Retina (tissue), 1 donor: ENCODE measurements around the gene JSRP1.
"Not testable (repeated sequence)": the region's sequence is repeated elsewhere in the genome, so short reads cannot be mapped to it uniquely, and the experiment has no call there.

Experiments used
- DNase-seq: peaks from one replicate; pipeline ENCODE4 v3.0.0-alpha.2; 2016

JSRP1 gene

DNA sequence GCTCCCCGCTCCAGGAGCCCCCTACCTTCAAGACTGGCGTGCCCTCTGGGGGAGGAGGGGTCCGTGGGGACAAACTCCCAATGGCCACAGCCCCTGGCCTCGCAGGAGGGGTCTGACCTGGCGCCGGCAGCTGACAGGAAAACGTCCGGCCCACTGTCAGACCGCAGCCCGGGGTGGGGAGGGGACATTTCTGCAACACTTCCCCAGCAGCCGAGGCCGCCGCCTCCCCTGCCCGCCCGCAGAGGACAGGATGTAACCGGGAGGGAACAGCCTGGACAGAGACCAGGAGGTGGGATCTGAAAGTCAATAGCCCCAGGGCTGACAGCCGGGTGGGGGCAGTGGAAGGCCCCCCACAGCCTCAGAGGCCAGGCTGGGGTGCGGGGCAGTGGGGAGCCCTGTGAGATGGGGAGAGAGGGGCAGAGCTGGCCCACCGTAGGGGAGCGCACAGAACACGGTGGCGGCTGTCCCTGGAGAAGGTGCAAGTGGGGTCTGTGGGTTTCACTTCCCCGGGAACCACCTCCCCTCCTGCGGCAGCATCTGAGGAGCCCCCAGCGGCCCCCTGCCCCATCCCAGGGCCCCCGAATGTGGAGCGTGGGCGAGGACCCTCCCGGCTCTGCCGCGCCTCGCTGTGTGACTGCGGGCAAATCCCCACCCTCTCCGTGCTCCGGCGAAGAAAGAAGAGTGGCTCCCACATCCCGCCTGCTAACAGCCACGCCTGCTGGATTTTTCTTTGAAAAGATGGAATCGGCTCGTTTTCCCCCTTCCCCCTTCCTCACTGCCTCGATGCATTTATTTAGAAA lies 26.0 kb upstream of the JSRP1 start, which contains the start of gene PEAK3:
Gene PEAK3, minus strand, starts transcription at position 114 of the 800 bp plus-strand sequence. CDS start 1,244 bp downstream, outside the sequence.
- DNase-seq: peak; percentile 47

- DNase-seq: not testable (repeated sequence)
These were observed 25.2 kb upstream of the JSRP1 start for GRCh38 chr19:2281265-2282061.

DNA sequence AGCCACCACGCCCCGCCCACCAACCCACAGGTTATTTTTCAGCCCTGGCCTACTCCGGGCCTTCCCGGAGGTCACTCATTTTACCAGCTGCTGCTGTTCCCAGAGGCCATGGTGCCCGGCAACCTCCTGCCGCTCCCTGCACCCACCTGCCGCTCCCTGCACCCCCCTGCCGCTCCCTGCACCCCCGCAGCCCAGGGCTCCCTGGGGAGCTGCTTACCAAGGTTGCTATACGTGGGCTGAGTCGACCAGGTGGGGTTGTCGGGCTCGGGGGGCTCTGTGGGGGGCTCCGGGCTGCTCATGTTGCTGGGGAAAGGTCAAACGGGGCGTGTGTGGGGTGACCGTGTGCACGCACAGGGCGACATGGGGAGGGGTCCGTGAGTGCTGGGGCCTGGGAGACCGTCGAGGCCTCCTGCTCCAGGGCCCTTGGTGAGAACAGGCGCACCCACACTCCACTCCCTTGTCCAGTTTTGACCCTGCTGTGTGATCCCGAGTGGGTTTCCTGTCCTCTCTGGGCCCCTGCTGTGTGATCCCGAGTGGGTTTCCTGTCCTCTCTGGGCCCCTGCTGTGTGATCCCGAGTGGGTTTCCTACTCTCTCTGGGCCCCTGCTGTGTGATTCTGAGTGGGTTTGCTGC lies 24.5 kb upstream of the JSRP1 start:
- no peak for DNase-seq

DNA sequence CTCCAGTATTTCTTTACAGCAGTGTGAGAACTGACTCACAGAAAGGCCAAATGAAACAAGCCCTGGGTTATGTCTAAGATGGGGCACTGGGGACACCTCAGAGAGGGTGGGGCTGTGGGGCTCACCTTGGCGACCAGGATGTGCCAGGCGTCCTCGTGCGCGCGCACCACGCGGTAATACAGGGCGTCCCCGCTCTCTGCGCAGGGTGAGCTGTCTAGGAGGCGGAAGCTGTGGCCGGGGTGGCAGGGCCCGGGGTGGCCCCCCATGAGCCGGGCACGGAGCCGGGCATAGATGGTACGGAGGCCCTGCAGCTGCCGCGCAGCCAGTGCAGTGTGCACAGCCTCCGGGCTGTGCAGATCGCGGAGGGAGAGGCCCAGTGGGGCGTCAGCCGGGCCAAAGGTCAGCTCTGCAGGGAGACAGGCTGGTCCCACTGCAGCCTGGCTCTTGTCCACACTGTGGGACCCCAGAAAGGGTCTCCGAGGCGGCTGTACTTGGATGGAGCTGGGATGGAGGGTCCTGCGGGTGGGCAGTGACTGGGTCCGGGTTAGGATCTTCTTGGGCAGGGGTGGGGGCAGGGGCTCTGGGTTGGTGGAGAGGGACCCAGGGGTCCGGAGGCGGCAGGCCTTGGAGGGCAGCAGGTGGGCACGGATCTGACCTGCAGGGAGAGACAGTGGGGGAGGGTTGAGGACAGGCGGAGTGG lies 22.4 kb upstream of the JSRP1 start:
- DNase-seq: no peak

- no peak for DNase-seq
These were observed 20.9 kb upstream of the JSRP1 start for GRCh38 chr19:2277138-2277537.

- DNase-seq: no peak
These were observed 20.3 kb upstream of the JSRP1 start for GRCh38 chr19:2276429-2276986.

GRCh38 chr19:2275588-2276428 lies 19.6 kb upstream of the JSRP1 start:
- no peak for DNase-seq

DNA sequence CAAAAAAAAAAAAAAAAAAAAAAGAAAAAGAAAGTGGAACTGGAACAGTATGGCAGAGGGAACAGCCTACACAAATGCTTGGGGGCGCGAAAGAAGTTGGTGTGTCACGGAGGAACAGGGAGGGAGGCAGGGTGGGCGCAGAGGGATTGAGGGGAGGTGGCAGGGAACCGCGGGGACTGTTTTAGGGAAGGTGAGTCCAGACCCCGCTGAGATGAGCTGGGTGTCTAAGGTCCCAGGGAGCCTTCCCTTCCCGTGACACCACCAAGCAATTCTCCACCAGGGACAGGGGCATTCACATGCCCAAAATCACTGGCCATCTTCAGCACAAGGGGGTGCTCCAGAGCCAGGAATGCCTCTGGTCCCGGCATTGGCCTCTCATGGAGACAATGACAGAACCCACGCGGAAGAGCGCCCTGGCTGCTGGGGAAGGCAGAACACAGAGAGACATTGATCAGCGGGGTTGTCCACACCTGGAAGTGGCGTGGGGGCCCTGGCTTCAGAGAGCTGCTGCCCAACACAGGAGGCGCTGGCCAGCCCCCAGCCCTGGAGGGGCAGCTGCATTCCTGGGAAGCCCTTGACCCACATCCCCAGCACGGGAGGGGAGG lies 18.8 kb upstream of the JSRP1 start:
- peak; percentile 83 for DNase-seq

- no peak for DNase-seq
These were observed 18.0 kb upstream of the JSRP1 start for GRCh38 chr19:2274185-2274711.

DNA sequence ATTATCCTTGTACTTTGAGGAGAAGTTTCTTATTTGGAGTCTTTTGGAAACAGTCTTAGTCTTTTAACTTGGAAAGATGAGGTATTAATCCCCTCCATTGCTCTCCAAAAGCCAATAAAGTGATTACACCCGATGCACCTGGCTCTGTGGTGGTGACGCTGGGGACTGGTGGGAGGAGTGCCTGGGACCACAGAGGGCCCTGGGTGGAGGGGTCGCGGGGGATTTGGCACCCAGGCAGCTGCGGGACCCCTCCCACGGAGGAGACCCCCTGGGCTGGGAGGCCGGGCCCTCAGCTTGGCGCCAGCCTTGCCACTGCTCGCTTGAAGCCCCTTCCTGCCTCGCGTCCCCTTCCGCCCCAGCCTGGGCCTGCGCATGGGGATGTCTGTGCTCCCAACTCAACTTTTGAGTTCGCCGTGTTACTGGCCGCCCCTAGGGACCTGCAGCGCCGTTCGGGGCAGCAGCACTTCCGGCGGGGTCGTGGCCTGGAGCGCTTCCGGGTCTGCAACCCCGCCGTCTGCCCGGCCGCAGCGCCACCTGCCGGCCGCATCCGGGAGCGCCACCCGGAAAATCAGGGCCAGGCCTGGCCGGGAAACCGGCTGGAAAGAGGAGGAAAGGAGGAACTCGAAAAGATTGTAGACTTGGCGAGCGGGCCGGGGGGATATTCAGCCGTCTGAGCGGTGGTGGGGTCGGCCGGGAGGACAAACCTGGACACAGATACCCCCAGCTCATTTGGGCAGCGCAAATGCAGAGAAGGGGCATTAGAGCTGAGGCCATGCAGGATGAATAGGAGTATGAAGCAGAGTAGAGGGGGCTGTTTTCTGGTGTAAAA lies 17.4 kb upstream of the JSRP1 start:
- peak; percentile 89 for DNase-seq

DNA sequence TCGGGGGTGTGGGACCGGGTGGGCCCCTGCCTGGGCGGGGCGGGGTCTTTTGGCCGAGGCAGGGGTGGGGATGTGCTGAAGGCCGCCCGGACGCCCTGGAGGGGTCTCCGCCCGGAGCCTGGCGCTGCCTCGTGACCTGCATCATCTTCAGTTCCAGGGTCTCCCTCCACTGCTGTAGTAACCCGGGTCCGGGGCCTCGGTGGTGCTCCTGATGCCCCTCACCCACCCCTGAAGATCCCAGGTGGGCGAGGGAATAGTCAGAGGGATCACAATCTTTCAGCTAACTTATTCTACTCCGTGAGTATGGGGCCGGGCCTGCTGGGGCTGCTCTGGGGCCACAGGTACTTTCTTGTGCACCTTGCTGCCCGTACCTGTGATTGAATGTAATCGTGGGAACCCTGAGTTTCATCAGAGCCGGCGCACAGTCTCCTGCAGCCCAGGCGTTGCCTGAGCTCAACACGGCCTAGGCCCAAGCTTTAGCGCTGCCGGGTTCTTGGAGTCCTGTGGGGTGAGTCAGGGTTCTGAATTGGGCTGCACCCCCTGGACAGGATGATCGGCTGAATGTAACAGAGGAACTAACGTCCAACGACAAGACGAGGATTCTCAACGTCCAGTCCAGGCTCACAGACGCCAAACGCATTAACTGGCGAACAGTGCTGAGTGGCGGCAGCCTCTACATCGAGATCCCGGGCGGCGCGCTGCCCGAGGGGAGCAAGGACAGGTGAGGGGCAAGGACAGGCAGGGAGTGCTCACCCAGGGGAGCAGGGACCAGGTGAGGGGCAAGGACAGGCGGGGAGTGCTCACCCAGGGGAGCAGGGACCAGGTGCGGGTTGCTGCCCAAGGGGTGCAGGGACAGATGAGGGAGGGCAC lies 15.3 kb upstream of the JSRP1 start:
- DNase-seq: no peak

DNA sequence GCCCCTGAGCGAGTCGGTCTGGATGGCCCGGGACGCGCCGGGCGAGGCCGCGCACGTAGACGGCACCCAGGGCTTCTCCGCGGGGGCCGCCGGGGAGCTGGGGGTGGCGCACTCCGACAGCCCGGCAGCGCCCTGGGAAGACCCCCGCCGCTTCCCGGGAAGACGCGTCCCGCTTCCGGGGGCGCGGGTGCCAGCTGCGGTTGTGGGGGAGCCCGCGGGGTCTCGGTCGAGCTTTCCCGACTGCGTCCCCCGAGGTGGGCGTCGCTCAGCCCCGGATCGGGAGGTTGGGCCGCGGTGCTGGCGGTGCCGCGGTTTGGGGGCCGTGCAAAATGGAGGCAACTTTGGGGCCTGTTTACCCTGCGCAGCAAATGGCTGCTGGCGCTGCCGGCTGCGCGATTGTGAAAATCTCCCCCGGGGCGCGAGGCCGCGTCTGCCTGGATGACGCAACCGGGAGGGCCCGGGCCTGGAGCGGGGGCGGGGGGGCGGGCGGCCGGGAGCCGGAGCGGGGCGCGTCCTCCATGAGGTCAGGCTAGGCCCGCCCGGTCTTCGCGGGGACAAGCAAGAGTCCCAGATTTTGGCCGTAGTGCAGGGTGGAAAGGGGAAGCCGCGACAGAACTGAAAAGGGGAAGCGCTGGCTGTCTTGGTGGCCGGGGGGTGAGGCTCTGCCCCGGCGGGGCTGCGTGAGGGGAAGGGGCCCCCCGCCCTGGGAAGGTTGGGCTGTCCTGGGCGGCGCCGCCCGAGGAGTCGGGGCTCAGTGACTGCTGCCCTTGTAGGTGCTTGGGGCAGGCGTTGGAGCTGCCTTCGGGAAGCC lies 14.4 kb upstream of the JSRP1 start:
- peak; percentile 59 for DNase-seq

DNA sequence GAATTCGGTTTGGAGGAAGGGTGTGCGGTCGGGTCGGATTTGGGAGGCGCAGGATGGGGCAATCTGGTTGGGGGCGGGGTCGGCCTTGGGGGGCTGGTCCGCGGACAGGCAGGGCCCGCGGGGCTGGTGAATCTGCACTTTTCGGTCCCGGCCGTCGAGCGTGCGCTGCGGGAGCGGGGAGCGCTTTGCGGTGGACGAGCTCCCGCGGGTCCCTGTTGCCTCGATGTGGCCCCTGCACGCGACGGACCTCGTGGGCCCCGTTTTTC lies 13.9 kb upstream of the JSRP1 start:
- no peak for DNase-seq

GRCh38 chr19:2269244-2270156 lies 13.3 kb upstream of the JSRP1 start:
- DNase-seq: peak; percentile 100

- no peak for DNase-seq
These were observed 12.6 kb upstream of the JSRP1 start for GRCh38 chr19:2268861-2269243.

- no peak for DNase-seq
These were observed 12.2 kb upstream of the JSRP1 start for GRCh38 chr19:2268480-2268830.
